ENCODE measurements around the gene TMED9. TPM values are rescaled to one million over a fixed set of nuclear protein-coding genes. Genes with fewer than 3 reads are reported as not detected.
A peak's percentile ranks its signal among the peaks of the same experiment; 100 is the strongest.

TMED9 gene
- total RNA-seq, 1 donor from 2014 or later = 146 TPM

- Mint-ChIP-seq H3K4me3 (no peak overlapping the region), H3K36me3 (peaks cover 2% of the 10 kb centered on the region), H3K27me3 (ENCODE audit: low read depth) (no peaks in the 10 kb centered on the region), H3K27ac (no peak overlapping the region), H3K4me1 (peaks cover 18% of the 10 kb centered on the region), H3K9me3 (no peaks in the 10 kb centered on the region)
- no peak for DNase-seq (ENCODE audit: low spot score in 2 of 2, unreplicated experiment in 2 of 2)
- no peak for TF ChIP-seq CTCF (IDR thresholded peaks at IDR 0.05; ENCODE audit: unreplicated experiment)
Measured at GRCh38 chr5:177548495-177548894, 43.5 kb upstream of the TMED9 start.

GRCh38 chr5:177550122-177550521 is 41.9 kb upstream of the TMED9 start:
- peaks cover 2% of the 10 kb centered on the region for H3K36me3 Mint-ChIP-seq
- no peak for DNase-seq (ENCODE audit: low spot score in 2 of 2, unreplicated experiment in 2 of 2)
- no peaks in the 10 kb centered on the region for H3K27me3 Mint-ChIP-seq (ENCODE audit: low read depth)
- no peaks in the 10 kb centered on the region for H3K9me3 Mint-ChIP-seq
- H3K4me3 Mint-ChIP-seq = no peak overlapping the region
- peaks cover 25% of the 10 kb centered on the region for H3K4me1 Mint-ChIP-seq
- H3K27ac Mint-ChIP-seq = no peak overlapping the region
- no peak for TF ChIP-seq CTCF (IDR thresholded peaks at IDR 0.05; ENCODE audit: unreplicated experiment)

- H3K36me3 Mint-ChIP-seq = no peaks in the 10 kb centered on the region
- H3K9me3 Mint-ChIP-seq = no peaks in the 10 kb centered on the region
- H3K27ac Mint-ChIP-seq = peak overlapping the region; percentile 35
- peaks cover 27% of the 10 kb centered on the region for H3K4me1 Mint-ChIP-seq
- no peak for DNase-seq (ENCODE audit: low spot score in 2 of 2, unreplicated experiment in 2 of 2)
- H3K4me3 Mint-ChIP-seq = peak overlapping the region; percentile 78
- H3K27me3 Mint-ChIP-seq (ENCODE audit: low read depth) = no peaks in the 10 kb centered on the region
- TF ChIP-seq CTCF (IDR thresholded peaks at IDR 0.05; ENCODE audit: unreplicated experiment) = no peak
Measured at GRCh38 chr5:177552839-177553455, 39.1 kb upstream of the TMED9 start.

GRCh38 chr5:177553671-177554429 is 38.2 kb upstream of the TMED9 start:
- Mint-ChIP-seq H3K27ac (peak overlapping the region; percentile 35), H3K4me3 (peak overlapping the region; percentile 78), H3K36me3 (no peaks in the 10 kb centered on the region), H3K27me3 (ENCODE audit: low read depth) (no peaks in the 10 kb centered on the region), H3K4me1 (peaks cover 27% of the 10 kb centered on the region), H3K9me3 (no peaks in the 10 kb centered on the region)
- TF ChIP-seq CTCF (IDR thresholded peaks at IDR 0.05; ENCODE audit: unreplicated experiment) = no peak
- peak; percentile 36 to 63 for DNase-seq (ENCODE audit: low spot score in 2 of 2, unreplicated experiment in 2 of 2)

- Mint-ChIP-seq H3K4me3 (peak within 1 kb of the TSS; percentile 78), H3K27ac (peak within 1 kb of the TSS; percentile 82), H3K27me3 (ENCODE audit: low read depth) (no peaks in the 10 kb centered on the region), H3K4me1 (peaks cover 27% of the 10 kb centered on the region), H3K36me3 (no peaks in the 10 kb centered on the region), H3K9me3 (no peaks in the 10 kb centered on the region)
- TF ChIP-seq CTCF (IDR thresholded peaks at IDR 0.05; ENCODE audit: unreplicated experiment) = no peak
- DNase-seq (ENCODE audit: low spot score in 2 of 2, unreplicated experiment in 2 of 2) = peak; percentile 77 to 93
Measured at GRCh38 chr5:177554474-177555111, 37.4 kb upstream of the TMED9 start, which contains the start of gene FAM193B. Gene FAM193B, minus strand, starts transcription at chr5:177554563. Its CDS starts 105 bp downstream, at chr5:177554458.

Data from mesothelial cell of epicardium (in vitro differentiated cells).